PC-9 (cell line): ENCODE results near the gene IGF2BP1.

ENCODE experiments used
- EZH2 ChIP-seq: fragments of 200-600 bp; sonication (generic); IDR thresholded peaks from 2 replicates; pipeline ENCODE4 v1.8.0; 2017; ENCODE audit warnings: antibody characterized with exemption, low read depth
- TF ChIP-seq, protein P1 (sequence below): fragments of 200-600 bp; sonication (generic); conservative IDR thresholded peaks from 2 replicates; pipeline ENCODE4 v1.6.1; 2017; ENCODE audit warnings: mixed run types, antibody characterized with exemption, mild to moderate bottlenecking, moderate library complexity

DNA sequence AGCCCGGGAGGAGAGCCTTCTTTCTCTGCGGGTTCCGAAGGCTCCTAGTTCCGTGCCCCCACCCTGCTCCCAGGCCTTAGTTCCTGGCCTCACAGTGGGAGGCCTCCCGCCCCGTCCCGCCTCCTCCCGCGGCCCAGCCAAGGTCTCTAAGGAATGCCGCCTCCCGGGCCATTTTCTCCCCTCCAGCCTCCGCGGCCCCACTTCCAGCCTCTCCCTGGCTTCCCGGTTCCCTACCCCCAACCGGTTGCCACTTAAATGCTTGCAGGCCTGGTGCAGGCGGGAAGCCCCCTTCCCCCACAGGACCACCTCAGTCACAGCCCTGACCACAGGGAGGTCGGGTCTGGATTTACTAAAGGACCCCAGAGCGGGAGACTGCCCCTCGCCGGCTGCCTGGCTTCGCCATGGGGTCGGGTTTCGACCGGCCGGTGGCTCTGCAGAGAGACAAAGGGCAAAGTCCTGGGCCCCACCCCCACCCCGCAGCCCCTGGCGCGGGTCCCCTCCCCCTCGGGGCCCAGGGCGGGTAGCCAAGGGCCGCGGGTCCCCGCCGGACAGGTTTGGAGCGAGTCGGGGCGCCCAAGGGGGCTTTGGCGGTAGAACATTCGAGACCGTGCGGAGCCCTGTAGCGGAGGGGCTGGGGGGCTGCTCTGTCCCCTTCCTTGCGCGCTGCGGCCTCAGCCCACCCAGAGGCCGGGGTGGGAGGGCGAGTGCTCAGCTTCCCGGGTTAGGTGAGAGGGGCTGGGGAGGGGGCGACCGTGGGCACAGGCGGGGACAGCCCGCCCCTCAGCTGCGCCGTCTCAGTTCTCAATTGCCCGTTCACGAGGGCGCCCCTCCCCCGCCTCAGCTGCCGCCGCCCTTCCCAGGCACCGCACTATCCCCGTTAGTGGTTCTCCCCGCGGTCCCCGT, 16.4 kb downstream of the IGF2BP1 start:
- TF ChIP-seq, protein P1, sequence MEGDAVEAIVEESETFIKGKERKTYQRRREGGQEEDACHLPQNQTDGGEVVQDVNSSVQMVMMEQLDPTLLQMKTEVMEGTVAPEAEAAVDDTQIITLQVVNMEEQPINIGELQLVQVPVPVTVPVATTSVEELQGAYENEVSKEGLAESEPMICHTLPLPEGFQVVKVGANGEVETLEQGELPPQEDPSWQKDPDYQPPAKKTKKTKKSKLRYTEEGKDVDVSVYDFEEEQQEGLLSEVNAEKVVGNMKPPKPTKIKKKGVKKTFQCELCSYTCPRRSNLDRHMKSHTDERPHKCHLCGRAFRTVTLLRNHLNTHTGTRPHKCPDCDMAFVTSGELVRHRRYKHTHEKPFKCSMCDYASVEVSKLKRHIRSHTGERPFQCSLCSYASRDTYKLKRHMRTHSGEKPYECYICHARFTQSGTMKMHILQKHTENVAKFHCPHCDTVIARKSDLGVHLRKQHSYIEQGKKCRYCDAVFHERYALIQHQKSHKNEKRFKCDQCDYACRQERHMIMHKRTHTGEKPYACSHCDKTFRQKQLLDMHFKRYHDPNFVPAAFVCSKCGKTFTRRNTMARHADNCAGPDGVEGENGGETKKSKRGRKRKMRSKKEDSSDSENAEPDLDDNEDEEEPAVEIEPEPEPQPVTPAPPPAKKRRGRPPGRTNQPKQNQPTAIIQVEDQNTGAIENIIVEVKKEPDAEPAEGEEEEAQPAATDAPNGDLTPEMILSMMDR, result no peak
- no peak for TF ChIP-seq EZH2
